HepG2 (cell line): ENCODE data around the gene DUSP15. TPM values are rescaled to one million over a fixed set of nuclear protein-coding genes. Genes with fewer than 3 reads are reported as not detected.

Source experiments
- ATAC-seq: fragments of 200-7000 bp; cut with Tn5 transposase; 3 replicates; pipeline ENCODE4 v1.9.1; 2020; ENCODE audit warnings: mild to moderate bottlenecking, moderate library complexity
- BruUV-seq: library from RNA; stranded (reverse); fragments of 400-500 nt; replicated peaks from 2 replicates; lab custom pipeline; 2021; lab: Mats Ljungman, UMichigan
- CTCF ChIA-PET: fragments of 300-600 bp; formaldehyde crosslinking; extraction: SDS; loops from one replicate; lab custom pipeline; 2021; ENCODE audit warnings: low total read pairs, inconsistent platforms, low intra/inter-chr PET ratio; lab: Yijun Ruan, JAX
- POLR2A ChIA-PET: fragments of 350-600 bp; sonication (Branson Sonifier 250); formaldehyde crosslinking; loops from one replicate; lab custom pipeline; 2020; ENCODE audit warnings: antibody characterized with exemption, inconsistent platforms; lab: Yijun Ruan, JAX
- DNase-seq: peaks from one replicate; pipeline ENCODE4 v3.0.0-alpha.2; 2015; ENCODE audit warnings: low spot score
- FAIRE-seq: peaks from 3 replicates; lab custom pipeline; 2011; peaks lifted over from hg19 to GRCh38; lab: Jason Lieb, UNC
- H2AFZ ChIP-seq: one replicate; pipeline ENCODE4 v1.6.1; 2011; ENCODE audit warnings: low read length, inconsistent platforms
- H3K27ac ChIP-seq: fragments of 300-600 bp; 3 replicates; pipeline ENCODE4 v1.8.0; 2011; ENCODE audit warnings: mixed run types, mild to moderate bottlenecking, mixed read lengths, low read length, inconsistent platforms; ENCODE audit not compliant: insufficient read depth; ENCODE audit errors: extremely low read length
- H3K27me3 ChIP-seq, 2 experiments: fragments of 200-600 bp in 1 of 2; 2 replicates in 1 of 2; 3 replicates in 1 of 2; pipeline versions ENCODE4 v1.6.0 to v1.8.0; 2011; ENCODE audit warnings: low read length in 2 of 2, mild to moderate bottlenecking in 2 of 2, moderate library complexity in 2 of 2, inconsistent platforms in 1 of 2; ENCODE audit not compliant: insufficient read depth in 2 of 2, control insufficient read depth in 1 of 2
- H3K36me3 ChIP-seq, 2 experiments: fragments of 200-600 bp in 1 of 2; replicated peaks in 1 of 2; 2 replicates in 1 of 2; 3 replicates in 1 of 2; pipeline versions ENCODE4 v1.5.1 to v1.8.0; 2011; ENCODE audit warnings: low read length in 2 of 2, inconsistent platforms in 1 of 2; ENCODE audit not compliant: insufficient read depth in 2 of 2, control insufficient read depth in 1 of 2
- H3K4me1 ChIP-seq: 2 replicates; pipeline ENCODE4 v1.5.1; 2012; ENCODE audit warnings: low read length, inconsistent platforms; ENCODE audit not compliant: insufficient read depth
- H3K4me2 ChIP-seq: 2 replicates; pipeline ENCODE4 v1.6.0; 2011; ENCODE audit warnings: low read depth, low read length, inconsistent platforms
- H3K4me3 ChIP-seq, 3 experiments: fragments of 200-600 bp in 1 of 3; sonication (generic), shearing (Covaris generic) in 1 of 3; replicated peaks in 1 of 3; 2 replicates each; pipeline ENCODE4 v1.5.1; 2011 to 2016; ENCODE audit warnings: low read length in 3 of 3, inconsistent platforms in 2 of 3, low read depth in 2 of 3, mild to moderate bottlenecking in 2 of 3, control low read depth in 1 of 3, mixed read lengths in 1 of 3; ENCODE audit not compliant: insufficient read depth in 1 of 3
- H3K79me2 ChIP-seq: one replicate; pipeline ENCODE4 v1.6.1; 2011; ENCODE audit warnings: low read length, inconsistent platforms; ENCODE audit not compliant: insufficient read depth
- H3K9ac ChIP-seq: 2 replicates; pipeline ENCODE4 v1.6.0; 2011; ENCODE audit warnings: mild to moderate bottlenecking, low read depth, low read length, inconsistent platforms; ENCODE audit not compliant: insufficient read depth
- H3K9me3 ChIP-seq: 2 replicates; pipeline ENCODE4 v1.5.1; 2012; ENCODE audit warnings: mild to moderate bottlenecking, low read length
- H4K20me1 ChIP-seq: 2 replicates; pipeline ENCODE4 v1.6.0; 2011; ENCODE audit warnings: inconsistent platforms, mild to moderate bottlenecking, low read length, moderate library complexity; ENCODE audit not compliant: insufficient read depth
- AGO2 ChIP-seq: fragments of 200-400 bp; formaldehyde crosslinking; optimal IDR thresholded peaks from 2 replicates; pipeline ENCODE3; 2017; ENCODE audit warnings: mild to moderate bottlenecking, low read depth, low read length, moderate library complexity
- CC2D1A ChIP-seq: sonication (generic); formaldehyde crosslinking; IDR thresholded peaks from 2 replicates; pipeline ENCODE4 v1.8.1; 2023; ENCODE audit warnings: mild to moderate bottlenecking, missing genetic modification reagents
- CEBPZ ChIP-seq: IDR thresholded peaks from 2 replicates; pipeline ENCODE4 v1.6.1; 2012; ENCODE audit warnings: low read length, improper control_type of control experiment
- ELF3 ChIP-seq: IDR thresholded peaks from 2 replicates; pipeline ENCODE4 v1.6.1; 2016; ENCODE audit warnings: missing genetic modification reagents, missing compliant biosample characterization
- HOXA9 ChIP-seq: sonication (generic); formaldehyde crosslinking; IDR thresholded peaks from 2 replicates; pipeline ENCODE4 v1.8.1; 2022; ENCODE audit warnings: missing genetic modification reagents, mild to moderate bottlenecking, moderate library complexity, borderline replicate concordance
- IKZF4 ChIP-seq: sonication (generic); formaldehyde crosslinking; IDR thresholded peaks from 2 replicates; pipeline ENCODE4 v1.5.1; 2020; ENCODE audit warnings: borderline replicate concordance, mild to moderate bottlenecking, low read depth, missing genetic modification reagents; ENCODE audit errors: not compliant biosample characterization
- KDM3A ChIP-seq: IDR thresholded peaks from 2 replicates; pipeline ENCODE4 v1.6.1; 2018; ENCODE audit warnings: low read depth, missing compliant biosample characterization
- KMT2B ChIP-seq: IDR thresholded peaks from 2 replicates; pipeline ENCODE4 v1.6.1; 2016; ENCODE audit warnings: missing genetic modification reagents, missing compliant biosample characterization
- NFIC ChIP-seq: IDR thresholded peaks from 2 replicates; pipeline ENCODE4 v1.6.1; 2012; ENCODE audit warnings: mild to moderate bottlenecking, low read length, inconsistent platforms
- SIX1 ChIP-seq: sonication (generic); formaldehyde crosslinking; IDR thresholded peaks from 2 replicates; pipeline ENCODE4 v1.4.0; 2020; ENCODE audit warnings: missing genetic modification reagents, borderline replicate concordance
- SMAD1 ChIP-seq: sonication (generic); formaldehyde crosslinking; IDR thresholded peaks from 2 replicates; pipeline ENCODE4 v1.4.0; 2020; ENCODE audit warnings: missing genetic modification reagents, low read depth, mild to moderate bottlenecking, borderline replicate concordance
- TARDBP ChIP-seq: sonication (generic); formaldehyde crosslinking; IDR thresholded peaks from 2 replicates; pipeline ENCODE4 v1.8.0; 2022; ENCODE audit warnings: mild to moderate bottlenecking, missing genetic modification reagents
- ZBTB7A ChIP-seq: sonication (generic); formaldehyde crosslinking; IDR thresholded peaks from 2 replicates; pipeline ENCODE4 v1.8.0; 2022; ENCODE audit warnings: mild to moderate bottlenecking, missing genetic modification reagents
- ZKSCAN8 ChIP-seq: IDR thresholded peaks from 2 replicates; pipeline ENCODE4 v1.6.1; 2016; ENCODE audit warnings: borderline replicate concordance, missing genetic modification reagents, missing compliant biosample characterization
- ZMYM4 ChIP-seq: sonication (generic); formaldehyde crosslinking; IDR thresholded peaks from 2 replicates; pipeline ENCODE4 v1.8.1; 2023; ENCODE audit warnings: mild to moderate bottlenecking, missing genetic modification reagents
- ZNF263 ChIP-seq: sonication (generic); formaldehyde crosslinking; IDR thresholded peaks from 2 replicates; pipeline ENCODE4 v1.4.0; 2020; ENCODE audit warnings: missing genetic modification reagents
- ZNF367 ChIP-seq: sonication (generic); formaldehyde crosslinking; IDR thresholded peaks from 2 replicates; pipeline ENCODE4 v1.4.0; 2020; ENCODE audit warnings: missing genetic modification reagents, borderline replicate concordance
- ZNF724P ChIP-seq: sonication (generic); formaldehyde crosslinking; IDR thresholded peaks from 2 replicates; pipeline ENCODE4 v1.8.0; 2022; ENCODE audit warnings: missing genetic modification reagents, borderline replicate concordance
- WGBS: methylation state at CpG from one replicate; pipeline ENCODE4 v1.1.6; 2017; ENCODE audit warnings: low lambda C conversion rate; 5-methylcytosine and 5-hydroxymethylcytosine counted together
- in situ Hi-C: cut with HindIII; loops from 2 replicates; pipeline ENCODE4 v1.10.0; 2017; ENCODE audit warnings: low pct_unique_long_range_greater_than_20kb; ENCODE audit not compliant: extremely low pct_ligation_motif_present
- intact Hi-C: fragments of 100-400 bp; cut with micrococcal nuclease; formaldehyde crosslinking; loops from one replicate; pipeline ENCODE4 v1.10.0; 2022; ENCODE audit not compliant: unreplicated experiment
- polyA plus RNA-seq, 8 experiments: library from polyadenylated mRNA; depleted of rRNA in 3 of 8; stranded (reverse) in 7 of 8; unstranded in 1 of 8; fragments of >200 nt; fragmentation: Illumina TruSeq in 4 of 8; extraction: Trizol in 4 of 8; gene quantifications; 2 replicates each; pipeline versions ENCODE4 v1.2.1 to v1.2.3, GENCODE V29; 2011 to 2016; ENCODE audit warnings: low read depth in 4 of 8, missing spikeins in 1 of 8, mixed read lengths in 1 of 8; ENCODE audit not compliant: insufficient read depth in 1 of 8
- total RNA-seq, 5 experiments: library from RNA; depleted of rRNA; stranded (reverse); fragments of >200 nt; fragmentation: Illumina TruSeq; extraction: Trizol; gene quantifications; 2 replicates each; pipeline ENCODE4 v1.2.3, GENCODE V29; 2016; ENCODE audit warnings: low read depth in 1 of 5
- TF ChIP-seq, protein P1 (sequence below): sonication (generic); formaldehyde crosslinking; IDR thresholded peaks from 2 replicates; pipeline ENCODE4 v1.4.0; 2020; ENCODE audit warnings: missing genetic modification reagents
- TF ChIP-seq, protein P2 (sequence below): sonication (generic); formaldehyde crosslinking; IDR thresholded peaks from 2 replicates; pipeline ENCODE4 v1.8.1; 2023; ENCODE audit warnings: mild to moderate bottlenecking, inconsistent platforms, moderate library complexity, missing genetic modification reagents, borderline replicate concordance

Gene DUSP15
- total and polyA plus RNA-seq, 2 of the 13 experiments (the other 11 are each of a cell fraction or from before 2014, with no cell fraction given) = 0.17 to 0.93 TPM

DNA sequence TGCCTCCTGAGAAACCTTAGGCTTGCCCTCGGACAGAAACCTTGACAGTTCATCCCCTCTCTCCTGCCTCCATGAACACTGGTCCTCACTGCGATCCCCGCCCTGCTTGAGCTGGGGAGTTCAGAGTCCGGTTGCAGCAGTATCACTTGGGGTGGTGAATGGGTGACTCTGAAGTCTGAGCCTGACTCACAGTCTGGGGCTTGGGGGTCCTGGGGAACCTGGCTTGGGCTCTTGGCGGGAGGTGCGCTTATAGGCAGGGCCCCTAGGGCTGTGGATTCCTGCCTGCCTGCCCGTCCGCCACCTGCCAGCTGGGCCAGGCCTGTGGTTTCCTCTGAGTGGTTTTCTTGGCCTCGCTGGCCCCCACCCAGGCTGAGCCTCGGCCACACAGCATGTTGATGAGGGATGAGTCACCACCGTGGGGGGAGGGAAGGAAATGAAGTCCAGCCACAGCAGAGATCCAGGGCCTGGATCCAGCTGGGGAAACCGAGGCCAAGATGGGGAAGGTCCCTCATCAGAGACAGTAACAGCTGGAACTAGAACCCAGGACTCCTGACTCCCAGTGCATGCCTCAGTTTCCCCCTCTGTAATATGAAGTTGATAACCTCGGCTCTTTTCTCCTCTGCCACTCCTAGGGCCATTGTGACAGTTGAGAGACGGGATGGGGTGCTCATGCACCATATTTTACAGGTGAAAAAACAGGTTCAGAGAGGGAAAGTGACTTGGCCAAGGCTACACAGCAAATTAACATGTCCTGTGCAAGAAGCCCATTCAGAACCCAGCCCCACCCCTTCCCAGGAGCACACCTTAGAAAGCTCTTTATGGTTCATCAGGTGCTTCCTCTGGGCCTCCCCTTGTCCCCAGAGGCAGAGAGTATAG lies 34.1 kb downstream of the DUSP15 start:
- peak; percentile 59 for DNase-seq
- intact Hi-C loops (no loop called here), in situ Hi-C loops (no loop called here)
- Histone ChIP-seq H3K27me3 (peaks cover 9 to 13% of the 10 kb centered on the region in 2 experiments; a peak in 3 of 5 replicates), H3K36me3 (no peaks in the 10 kb centered on the region), H3K4me2 (peak overlapping the region; percentile 61), H3K4me3 (peak overlapping the region in 2 of 3 experiments; percentile 3 to 55; a peak in 2 of 6 replicates), H2AFZ (peak overlapping the region; percentile 9), H3K4me1 (peaks cover 31% of the 10 kb centered on the region), H3K79me2 (no peaks in the 10 kb centered on the region), H3K9me3 (no peaks in the 10 kb centered on the region), H3K27ac (no peak overlapping the region), H3K9ac (no peak overlapping the region), H4K20me1 (no peaks in the 10 kb centered on the region)
- 9% methylated on average over 14 of the region's 14 CpGs for WGBS
- no TSS peak for BruUV-seq
- ChIA-PET POLR2A (interaction anchor here (1.1 to 1.2 kb wide), 2 partner anchors 10 to 25 kb away, joined by 3 to 4 read pairs; no protein-coding TSS in a partner anchor), CTCF (no interaction called here)
- peak; percentile 62 for ATAC-seq
- peak; percentile 81 for FAIRE-seq
- TF ChIP-seq HOXA9 (CRISPR knock-in tag) (no peak), ELF3 (CRISPR knock-in tag) (peak; percentile 55), ZMYM4 (CRISPR knock-in tag) (no peak), SIX1 (CRISPR knock-in tag) (no peak), ZKSCAN8 (CRISPR knock-in tag) (no peak), ZNF263 (peak; percentile 22; the same call in 1 of the 2 replicates), SMAD1 (CRISPR knock-in tag) (no peak), ZNF367 (CRISPR knock-in tag) (no peak), KMT2B (CRISPR knock-in tag) (no peak), KDM3A (CRISPR knock-in tag) (no peak), AGO2 (no peak), NFIC (no peak), CC2D1A (no peak), IKZF4 (CRISPR knock-in tag) (no peak), ZNF724P (CRISPR knock-in tag) (no peak), ZBTB7A (no peak; the same call in 1 of the 2 replicates), CEBPZ (no peak), TARDBP (CRISPR knock-in tag) (no peak)
- TF ChIP-seq, protein P1, sequence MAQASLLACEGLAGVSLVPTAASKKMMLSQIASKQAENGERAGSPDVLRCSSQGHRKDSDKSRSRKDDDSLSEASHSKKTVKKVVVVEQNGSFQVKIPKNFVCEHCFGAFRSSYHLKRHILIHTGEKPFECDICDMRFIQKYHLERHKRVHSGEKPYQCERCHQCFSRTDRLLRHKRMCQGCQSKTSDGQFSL (CRISPR knock-in tag) = no peak
- TF ChIP-seq, protein P2, sequence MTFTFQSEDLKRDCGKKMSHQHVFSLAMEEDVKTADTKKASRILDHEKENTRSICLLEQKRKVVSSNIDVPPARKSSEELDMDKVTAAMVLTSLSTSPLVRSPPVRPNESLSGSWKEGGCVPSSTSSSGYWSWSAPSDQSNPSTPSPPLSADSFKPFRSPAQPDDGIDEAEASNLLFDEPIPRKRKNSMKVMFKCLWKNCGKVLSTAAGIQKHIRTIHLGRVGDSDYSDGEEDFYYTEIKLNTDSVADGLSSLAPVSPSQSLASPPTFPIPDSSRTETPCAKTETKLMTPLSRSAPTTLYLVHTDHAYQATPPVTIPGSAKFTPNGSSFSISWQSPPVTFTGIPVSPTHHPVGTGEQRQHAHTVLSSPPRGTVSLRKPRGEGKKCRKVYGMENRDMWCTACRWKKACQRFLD = no peak
